NOMO-1 treated with DMSO at 0.1 percent for 48 hours (cell line): ENCODE data around the gene REEP5.

ENCODE experiments used
- DNase-seq: peaks from one replicate; lab custom pipeline; 2025; ENCODE audit not compliant: unreplicated experiment; lab: John Stamatoyannopoulos, UW

The REEP5 gene

DNA sequence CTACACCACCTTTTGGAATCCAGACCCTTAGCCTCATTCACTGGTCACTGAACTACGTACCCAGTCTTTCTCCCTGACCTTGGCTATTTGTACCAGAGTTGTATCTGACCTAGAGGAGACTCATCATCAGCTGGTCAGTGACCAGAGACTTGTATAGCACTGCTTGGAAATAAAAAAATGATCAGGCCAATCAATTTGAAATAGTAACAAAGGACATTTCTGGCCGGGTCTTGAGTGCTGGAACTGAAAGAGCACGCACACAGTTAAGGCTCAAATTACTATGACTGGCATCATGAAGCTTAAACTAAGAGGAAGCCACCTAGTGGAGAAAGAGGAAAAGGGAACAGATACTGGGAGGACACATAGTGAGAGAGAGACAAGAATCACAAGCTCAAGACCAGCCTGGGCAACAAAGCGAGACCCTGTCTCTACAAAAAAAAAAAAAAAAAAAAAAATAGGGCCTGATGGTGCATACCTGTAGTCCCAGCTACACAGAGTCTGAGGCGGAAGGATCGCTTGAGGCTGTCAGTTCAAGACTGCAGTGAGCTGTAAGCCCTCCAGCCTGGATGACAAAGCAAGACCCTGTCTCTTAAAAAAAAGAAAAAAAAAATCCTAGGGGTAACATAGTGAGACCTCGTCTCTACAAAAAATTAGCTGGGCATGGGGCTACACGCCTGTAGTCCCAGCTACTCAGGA, 73.8 kb downstream of the REEP5 start:
- peak; percentile 70 for DNase-seq

DNA sequence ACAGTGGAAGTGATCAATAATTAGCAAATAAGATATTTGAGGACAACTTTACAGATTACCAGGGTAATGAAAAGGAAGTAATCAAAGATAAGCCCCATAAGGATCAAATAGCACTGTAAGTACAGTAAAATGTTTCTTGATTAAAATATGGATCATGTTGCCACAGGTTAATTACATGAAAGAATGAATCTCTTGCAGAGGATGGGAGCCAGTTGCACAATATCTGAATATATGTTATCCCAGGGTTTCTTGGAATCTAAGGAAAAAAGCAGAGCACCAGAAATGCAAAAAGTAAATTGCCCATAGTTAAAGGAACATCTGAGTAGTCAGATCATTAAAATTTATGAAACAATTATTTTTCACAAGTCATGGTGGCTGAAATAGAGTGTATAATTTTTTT, 74.7 kb downstream of the REEP5 start:
- DNase-seq = no peak

DNA sequence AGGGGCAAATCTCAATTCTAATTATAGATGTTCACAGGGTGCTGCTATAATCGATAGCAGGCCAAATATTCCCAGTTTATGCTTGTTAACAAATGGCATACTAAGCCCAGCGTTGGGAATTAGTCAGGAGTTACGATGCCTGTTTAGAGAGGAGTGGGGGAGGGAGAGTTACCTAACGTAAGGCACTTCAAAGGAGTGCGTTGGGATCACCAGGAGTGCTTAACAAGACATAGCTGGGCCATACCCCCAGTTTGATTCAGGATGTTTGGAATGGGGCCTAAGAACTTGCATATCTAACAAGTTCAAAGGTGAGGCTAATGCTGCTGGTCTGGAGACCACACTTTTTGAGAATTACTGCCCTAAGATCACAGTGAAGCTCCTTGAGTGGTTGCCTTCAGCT, 75.5 kb downstream of the REEP5 start:
- no peak for DNase-seq

DNA sequence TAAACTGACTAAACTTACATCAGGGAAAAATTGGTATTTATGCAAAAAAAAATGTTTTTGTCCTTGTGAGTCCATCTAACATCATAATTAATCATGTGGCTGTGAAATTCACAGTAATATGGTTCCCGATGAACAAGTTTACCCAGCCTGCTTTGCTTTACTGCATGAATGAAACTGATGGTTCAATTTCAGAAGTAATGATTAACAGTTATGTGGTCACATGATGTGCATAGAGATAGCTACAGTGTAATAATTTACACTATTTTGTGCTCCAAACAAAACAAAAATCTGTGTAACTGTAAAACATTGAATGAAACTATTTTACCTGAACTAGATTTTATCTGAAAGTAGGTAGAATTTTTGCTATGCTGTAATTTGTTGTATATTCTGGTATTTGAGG, 77.5 kb downstream of the REEP5 start:
- DNase-seq = no peak

DNA sequence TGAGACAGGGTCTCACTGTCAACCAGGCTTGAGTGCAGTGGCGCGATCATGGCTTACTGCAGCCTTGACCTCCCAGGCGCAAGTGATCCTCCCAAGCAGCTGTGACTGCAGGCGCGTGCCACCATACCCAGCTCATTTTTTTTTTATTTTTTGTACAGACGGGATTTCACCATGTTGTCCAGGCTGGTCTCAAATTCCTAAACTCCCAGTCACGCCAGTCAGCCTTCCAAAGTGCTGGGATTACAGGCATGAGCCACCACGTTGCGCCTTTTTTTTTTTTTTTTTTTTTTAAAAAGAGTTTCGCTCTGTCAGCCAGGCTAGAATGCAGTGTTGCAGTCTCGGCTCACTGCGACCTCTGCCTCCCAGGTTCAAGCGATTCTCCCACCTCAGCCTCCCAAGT, 88.1 kb downstream of the REEP5 start:
- no peak for DNase-seq

DNA sequence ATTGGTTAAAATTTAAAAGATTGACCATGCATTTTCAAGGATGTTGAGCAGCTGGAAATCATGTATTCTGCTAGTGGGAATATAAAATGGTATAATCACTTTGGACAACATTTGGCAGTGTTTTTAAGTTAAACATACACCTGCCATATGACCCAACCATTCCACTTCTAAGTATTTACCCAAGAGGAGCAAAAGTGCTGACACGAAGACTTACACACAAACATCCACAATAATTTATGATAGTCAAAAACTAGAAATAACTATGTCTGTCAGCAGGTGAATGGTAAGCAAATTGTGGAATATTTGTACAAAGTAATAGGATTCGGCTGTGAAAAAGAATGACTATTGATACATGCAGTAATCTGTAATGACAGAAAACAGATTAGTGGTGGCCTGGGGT, 91.6 kb downstream of the REEP5 start:
- DNase-seq = no peak
